Neural cell (in vitro differentiated cells): Measurements from ENCODE around the gene TBCK. TPM values are rescaled to one million over a fixed set of nuclear protein-coding genes. Genes with fewer than 3 reads are reported as not detected.

Source experiments
- H2AFZ ChIP-seq: fragments of 200-600, 300-800 bp; sonication (generic), shearing (Covaris generic); 2 replicates; pipeline ENCODE4 v1.6.0; 2014; ENCODE audit warnings: low read depth, mild to moderate bottlenecking, antibody characterized with exemption, low read length, moderate library complexity
- H3F3A ChIP-seq: fragments of 200-600 bp; shearing (Covaris generic); 2 replicates; pipeline ENCODE4 v1.6.1; 2016; ENCODE audit warnings: mild to moderate bottlenecking, moderate library complexity, mixed read lengths, antibody characterized with exemption, low read length; ENCODE audit not compliant: insufficient read depth, poor library complexity, severe bottlenecking
- H3K27ac ChIP-seq: fragments of 200-600, 300-800 bp; sonication (generic), shearing (Covaris generic); 2 replicates; pipeline ENCODE4 v1.5.1; 2014; ENCODE audit warnings: mild to moderate bottlenecking, low read length, moderate library complexity
- H3K27me3 ChIP-seq: fragments of 300-800, 200-600 bp; sonication (generic), shearing (Covaris generic); 2 replicates; pipeline ENCODE4 v1.6.0; 2014; ENCODE audit warnings: mild to moderate bottlenecking, low read depth, low read length, moderate library complexity; ENCODE audit not compliant: insufficient read depth
- H3K36me3 ChIP-seq: fragments of 300-800, 200-600 bp; sonication (generic), shearing (Covaris generic); 2 replicates; pipeline ENCODE4 v1.5.1; 2014; ENCODE audit warnings: mild to moderate bottlenecking, antibody characterized with exemption, low read length, moderate library complexity; ENCODE audit not compliant: insufficient read depth
- H3K4me2 ChIP-seq: fragments of 300-800, 200-600 bp; sonication (generic), shearing (Covaris generic); 2 replicates; pipeline ENCODE4 v1.6.0; 2014; ENCODE audit warnings: mild to moderate bottlenecking, low read length
- H3K4me3 ChIP-seq: fragments of 300-800, 200-600 bp; sonication (generic), shearing (Covaris generic); 2 replicates; pipeline ENCODE4 v1.5.1; 2014; ENCODE audit warnings: mild to moderate bottlenecking, low read length, moderate library complexity
- H3K79me2 ChIP-seq: fragments of 200-600 bp; shearing (Covaris generic); replicated peaks from 2 replicates; pipeline ENCODE4 v1.6.0; 2014; ENCODE audit warnings: mild to moderate bottlenecking, low read length, moderate library complexity; ENCODE audit not compliant: insufficient read depth
- H3K9ac ChIP-seq: fragments of 300-800, 200-600 bp; sonication (generic), shearing (Covaris generic); 2 replicates; pipeline ENCODE4 v1.6.1; 2016; ENCODE audit warnings: mild to moderate bottlenecking, low read length, mixed read lengths
- H3K9me2 ChIP-seq: fragments of 200-600 bp; shearing (Covaris generic); 2 replicates; pipeline ENCODE4 v1.6.1; 2016; ENCODE audit warnings: mild to moderate bottlenecking, low read length, mixed read lengths; ENCODE audit not compliant: insufficient read depth
- H3K9me3 ChIP-seq: fragments of 200-600, 300-800 bp; sonication (generic), shearing (Covaris generic); 2 replicates; pipeline ENCODE4 v1.6.1; 2016; ENCODE audit warnings: mild to moderate bottlenecking, mixed run types, low read length, moderate library complexity, mixed read lengths
- H4K20me1 ChIP-seq: fragments of 200-600 bp; shearing (Covaris generic); 2 replicates; pipeline ENCODE4 v1.6.1; 2016; ENCODE audit warnings: mild to moderate bottlenecking, mixed run types; ENCODE audit not compliant: insufficient read depth
- CTCF ChIP-seq: fragments of 450-650 bp; IDR thresholded peaks from 2 replicates; pipeline ENCODE4 v1.5.1; 2014; ENCODE audit warnings: antibody characterized with exemption, mild to moderate bottlenecking, moderate library complexity; ENCODE audit not compliant: poor library complexity, severe bottlenecking
- EZH2 ChIP-seq: fragments of 200-600, 300-800 bp; shearing (Covaris generic), sonication (generic); IDR thresholded peaks from 2 replicates; pipeline ENCODE4 v1.6.1; 2014; ENCODE audit warnings: antibody characterized with exemption, low read length, borderline replicate concordance, mild to moderate bottlenecking; ENCODE audit not compliant: insufficient read depth, poor library complexity, severe bottlenecking
- MXI1 ChIP-seq: fragments of 450-650 bp; conservative IDR thresholded peaks from 2 replicates; pipeline ENCODE4 v1.6.1; 2014; ENCODE audit warnings: antibody characterized with exemption, mild to moderate bottlenecking; ENCODE audit not compliant: poor library complexity, severe bottlenecking
- POLR2AphosphoS5 ChIP-seq: IDR thresholded peaks from 2 replicates; pipeline ENCODE4 v1.6.1; 2012
- RAD21 ChIP-seq: fragments of 450-650 bp; conservative IDR thresholded peaks from 2 replicates; pipeline ENCODE4 v1.6.1; 2014; ENCODE audit warnings: antibody characterized with exemption, mild to moderate bottlenecking, moderate library complexity
- REST ChIP-seq: IDR thresholded peaks from 2 replicates; pipeline ENCODE4 v1.6.1; 2012; ENCODE audit warnings: borderline replicate concordance
- SMC3 ChIP-seq: fragments of 450-650 bp; conservative IDR thresholded peaks from 2 replicates; pipeline ENCODE4 v1.6.1; 2014; ENCODE audit warnings: antibody characterized with exemption, mild to moderate bottlenecking, moderate library complexity; ENCODE audit not compliant: poor library complexity
- TAF1 ChIP-seq: IDR thresholded peaks from 2 replicates; pipeline ENCODE4 v1.6.1; 2012; ENCODE audit warnings: low read depth
- polyA plus RNA-seq: library from polyadenylated mRNA; depleted of rRNA; stranded (reverse); fragments of >200 nt; gene quantifications from 2 replicates; pipeline ENCODE4 v1.2.3, GENCODE V29; 2014

Gene TBCK
- polyA plus RNA-seq, 1 donor from 2014 or later = 55.0 TPM

DNA sequence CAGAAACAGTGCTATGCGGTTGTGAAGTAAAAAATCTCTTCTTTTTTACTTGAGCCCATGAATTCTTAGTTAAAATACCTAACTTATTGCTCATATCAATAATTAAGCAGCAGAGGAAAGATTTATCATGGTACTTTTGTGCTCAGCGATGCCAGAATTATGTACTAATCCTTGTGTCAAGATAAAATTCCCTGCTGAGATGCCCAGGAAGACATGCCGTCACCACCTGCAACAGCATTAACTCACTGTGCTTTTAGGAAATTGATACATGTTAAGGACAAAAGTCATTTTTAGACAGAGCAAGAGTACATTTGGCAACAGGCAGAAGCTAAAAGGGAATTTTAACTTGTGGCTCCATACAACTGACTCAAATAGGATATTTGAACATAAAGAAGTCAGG lies 281.8 kb downstream of the TBCK start:
- Histone ChIP-seq H3F3A (no peaks in the 10 kb centered on the region), H3K4me2 (no peak overlapping the region), H3K36me3 (no peaks in the 10 kb centered on the region)

DNA sequence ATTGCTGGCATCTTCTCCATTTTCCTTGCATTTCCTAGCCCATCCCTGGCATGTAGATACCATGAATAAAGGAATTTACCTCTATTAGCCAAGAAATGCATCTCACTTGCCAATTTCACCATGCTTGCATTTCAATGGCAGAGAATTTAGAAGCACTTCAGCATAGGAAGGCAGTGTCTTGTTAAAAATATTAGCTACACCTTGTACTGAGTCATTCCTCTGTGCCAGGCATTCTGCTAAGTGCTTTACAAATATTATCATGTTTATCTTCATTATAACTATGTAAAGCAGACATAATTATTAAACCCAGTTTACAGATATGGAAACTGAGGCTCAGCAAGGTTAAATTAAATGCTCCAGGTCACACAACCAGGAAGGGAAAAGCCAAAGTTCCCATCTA lies 282.5 kb downstream of the TBCK start:
- Histone ChIP-seq H3K4me2 (no peak overlapping the region), H3K79me2 (no peaks in the 10 kb centered on the region), H3K9me3 (no peaks in the 10 kb centered on the region), H4K20me1 (no peaks in the 10 kb centered on the region), H3K27ac (no peak overlapping the region), H2AFZ (no peak overlapping the region), H3K9ac (no peak overlapping the region), H3F3A (no peaks in the 10 kb centered on the region), H3K4me3 (no peak overlapping the region), H3K36me3 (no peaks in the 10 kb centered on the region), H3K9me2 (no peaks in the 10 kb centered on the region), H3K27me3 (no peaks in the 10 kb centered on the region)
- TF ChIP-seq CTCF = no peak
- TF ChIP-seq TAF1 = no peak
- no peak for TF ChIP-seq REST
- TF ChIP-seq EZH2 = no peak
- TF ChIP-seq RAD21 = no peak
- no peak for TF ChIP-seq SMC3
- TF ChIP-seq MXI1 = no peak
- TF ChIP-seq POLR2AphosphoS5 = no peak

More for the DNA sequence above, 281.8 kb downstream of the TBCK start:
- Histone ChIP-seq H3K9me2 (no peaks in the 10 kb centered on the region), H3K9ac (no peak overlapping the region), H3K79me2 (no peaks in the 10 kb centered on the region), H3K27me3 (no peaks in the 10 kb centered on the region), H3K4me3 (no peak overlapping the region), H2AFZ (no peak overlapping the region), H3K27ac (no peak overlapping the region), H3K9me3 (no peaks in the 10 kb centered on the region), H4K20me1 (no peaks in the 10 kb centered on the region)
- TF ChIP-seq EZH2 (no peak), CTCF (no peak), RAD21 (no peak), REST (no peak), POLR2AphosphoS5 (no peak), SMC3 (no peak), TAF1 (no peak)
